HG03558 (cell line): ENCODE data around the gene GPC5.

ENCODE experiments used
- ATAC-seq: cut with Tn5 transposase; IDR thresholded peaks from one replicate; pipeline ENCODE4 v1.9.1; 2021; ENCODE audit warnings: moderate number of reproducible peaks; ENCODE audit not compliant: unreplicated experiment; ENCODE audit errors: extremely low read depth

The GPC5 gene

GRCh38 chr13:91909617-91910016 is 511.2 kb downstream of the GPC5 start:
- ATAC-seq, result no peak

GRCh38 chr13:91922969-91923592 is 524.7 kb downstream of the GPC5 start:
- no peak for ATAC-seq

GRCh38 chr13:91930687-91931086 is 532.3 kb downstream of the GPC5 start:
- ATAC-seq, result no peak

GRCh38 chr13:91934354-91934753 is 535.9 kb downstream of the GPC5 start:
- no peak for ATAC-seq

GRCh38 chr13:91946498-91947070 is 548.2 kb downstream of the GPC5 start:
- ATAC-seq, result no peak

- ATAC-seq, result no peak
Measured at GRCh38 chr13:91948736-91949135, 550.3 kb downstream of the GPC5 start.

GRCh38 chr13:91950803-91951202 is 552.4 kb downstream of the GPC5 start:
- no peak for ATAC-seq

GRCh38 chr13:91955546-91956355 is 557.3 kb downstream of the GPC5 start:
- no peak for ATAC-seq

- ATAC-seq, result no peak
Measured at GRCh38 chr13:91960947-91961346, 562.5 kb downstream of the GPC5 start.

GRCh38 chr13:91962946-91963345 is 564.5 kb downstream of the GPC5 start:
- ATAC-seq, result no peak

- ATAC-seq, result no peak
Measured at GRCh38 chr13:91965511-91965910, 567.1 kb downstream of the GPC5 start.

GRCh38 chr13:91978571-91978970 is 580.1 kb downstream of the GPC5 start:
- ATAC-seq, result no peak

- ATAC-seq, result no peak
Measured at GRCh38 chr13:91986761-91987483, 588.5 kb downstream of the GPC5 start.

- ATAC-seq, result no peak
Measured at GRCh38 chr13:91988331-91988730, 589.9 kb downstream of the GPC5 start.

- no peak for ATAC-seq
Measured at GRCh38 chr13:92012787-92013186, 614.4 kb downstream of the GPC5 start.

- no peak for ATAC-seq
Measured at GRCh38 chr13:92017737-92018136, 619.3 kb downstream of the GPC5 start.

GRCh38 chr13:92028695-92029094 is 630.3 kb downstream of the GPC5 start:
- no peak for ATAC-seq

- ATAC-seq, result no peak
Measured at GRCh38 chr13:92029641-92030040, 631.2 kb downstream of the GPC5 start.

GRCh38 chr13:92038905-92039304 is 640.5 kb downstream of the GPC5 start:
- no peak for ATAC-seq

- no peak for ATAC-seq
Measured at GRCh38 chr13:92042522-92042921, 644.1 kb downstream of the GPC5 start.

GRCh38 chr13:92044351-92044750 is 645.9 kb downstream of the GPC5 start:
- no peak for ATAC-seq
